NOMO-1 (cell line): ENCODE measurements around the gene NTRK3.
"Not testable (repeated sequence)": the region's sequence is repeated elsewhere in the genome, so short reads cannot be mapped to it uniquely, and the experiment has no call there.

Experiments used
- DNase-seq, 2 experiments: peaks; one replicate each; lab custom pipeline; 2025; ENCODE audit not compliant: unreplicated experiment in 2 of 2; lab: John Stamatoyannopoulos, UW

NTRK3 gene

GRCh38 chr15:88083811-88084760 is 172.5 kb downstream of the NTRK3 start:
- DNase-seq: peak; percentile 2 to 4

DNA sequence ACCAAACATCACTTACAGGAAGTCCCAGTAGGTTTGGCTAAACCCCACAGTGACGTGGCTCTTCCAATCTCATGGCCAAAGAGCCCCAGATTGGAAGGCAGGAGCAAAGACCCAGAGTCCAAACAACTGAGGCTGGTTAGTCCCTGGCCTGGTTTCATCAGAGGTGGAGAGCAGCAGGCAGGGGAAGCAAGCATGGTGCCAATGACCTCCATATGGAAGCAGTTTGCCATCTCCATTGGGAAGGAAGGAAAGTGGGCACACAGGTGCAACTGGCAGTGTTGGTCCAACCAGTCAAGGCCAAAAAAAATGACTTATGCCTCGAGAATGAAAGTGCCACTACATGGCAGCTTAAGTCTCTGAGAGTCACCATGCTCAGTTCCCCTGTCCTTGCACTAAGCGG is 175.9 kb downstream of the NTRK3 start:
- no peak for DNase-seq

GRCh38 chr15:88077296-88078020 is 179.1 kb downstream of the NTRK3 start:
- DNase-seq: no peak

- no peak for DNase-seq
These were observed 180.2 kb downstream of the NTRK3 start for GRCh38 chr15:88076328-88076727.

DNA sequence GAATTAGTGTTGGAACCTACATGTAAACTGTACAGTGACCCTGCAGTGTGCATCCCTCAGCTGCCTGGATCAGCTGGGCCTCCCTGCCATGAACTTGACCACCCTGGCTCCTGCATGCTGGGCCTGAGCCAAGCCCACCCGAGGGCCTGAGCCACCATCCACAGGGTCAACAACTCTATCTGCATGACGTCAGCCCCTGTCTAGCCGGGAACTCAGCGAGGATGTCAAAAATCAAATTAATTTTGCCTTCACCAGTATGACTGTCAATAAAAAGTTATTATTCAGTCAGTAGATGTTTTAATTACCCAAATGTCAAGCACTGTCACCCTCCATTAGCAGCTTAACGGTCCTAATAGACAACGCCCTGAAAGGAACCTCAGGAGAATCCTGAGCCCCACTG is 181.4 kb downstream of the NTRK3 start:
- DNase-seq: no peak

GRCh38 chr15:88074386-88074785 is 182.2 kb downstream of the NTRK3 start:
- DNase-seq: no peak

GRCh38 chr15:88073391-88073691 is 183.2 kb downstream of the NTRK3 start:
- no peak for DNase-seq

GRCh38 chr15:88072598-88073390 is 183.7 kb downstream of the NTRK3 start:
- DNase-seq: no peak

GRCh38 chr15:88072133-88072532 is 184.4 kb downstream of the NTRK3 start:
- DNase-seq: not testable (repeated sequence)

GRCh38 chr15:88071141-88071540 is 185.4 kb downstream of the NTRK3 start:
- DNase-seq: no peak

DNA sequence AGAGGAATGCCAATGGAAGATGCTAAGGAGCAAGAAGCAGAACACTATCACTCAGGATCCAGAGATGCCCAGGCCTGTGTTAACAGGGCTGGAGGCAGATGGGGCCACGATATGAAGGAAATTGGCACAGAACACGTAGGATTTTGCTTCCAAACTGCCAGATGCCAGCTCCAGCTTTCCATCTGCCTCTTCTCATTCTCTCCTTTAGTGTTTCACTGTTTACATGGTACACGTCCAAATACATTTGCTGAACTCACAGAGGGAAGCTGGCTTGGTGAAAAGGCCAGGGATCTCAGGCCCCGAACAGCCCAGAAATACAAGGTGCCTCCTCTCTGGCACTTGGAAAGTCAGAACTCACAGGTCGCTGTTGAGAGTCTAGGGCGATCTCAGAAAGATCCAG is 187.0 kb downstream of the NTRK3 start:
- no peak for DNase-seq

DNA sequence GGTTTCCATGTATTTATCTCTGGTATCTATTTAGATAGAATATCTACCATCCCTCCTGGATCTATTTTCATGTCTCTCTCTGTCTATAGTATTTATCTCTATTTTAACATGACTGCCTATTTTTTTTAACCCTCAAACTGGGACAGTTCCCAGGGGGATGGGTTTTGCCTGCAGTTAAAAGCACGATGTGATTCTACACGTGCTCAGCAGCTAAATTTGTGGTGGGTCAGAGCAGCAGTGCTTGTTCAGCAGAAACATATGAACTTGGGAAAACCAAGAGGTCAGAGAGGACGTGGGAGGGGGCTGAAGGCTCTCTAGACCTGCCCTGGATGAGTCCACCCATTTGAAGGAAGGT is 189.2 kb downstream of the NTRK3 start:
- no peak for DNase-seq

GRCh38 chr15:88066636-88067330 is 189.8 kb downstream of the NTRK3 start:
- DNase-seq: no peak

GRCh38 chr15:88061452-88061851 is 195.1 kb downstream of the NTRK3 start:
- DNase-seq: no peak

GRCh38 chr15:88060383-88060782 is 196.2 kb downstream of the NTRK3 start:
- no peak for DNase-seq

- DNase-seq: no peak
These were observed 198.7 kb downstream of the NTRK3 start for GRCh38 chr15:88057836-88058235.

DNA sequence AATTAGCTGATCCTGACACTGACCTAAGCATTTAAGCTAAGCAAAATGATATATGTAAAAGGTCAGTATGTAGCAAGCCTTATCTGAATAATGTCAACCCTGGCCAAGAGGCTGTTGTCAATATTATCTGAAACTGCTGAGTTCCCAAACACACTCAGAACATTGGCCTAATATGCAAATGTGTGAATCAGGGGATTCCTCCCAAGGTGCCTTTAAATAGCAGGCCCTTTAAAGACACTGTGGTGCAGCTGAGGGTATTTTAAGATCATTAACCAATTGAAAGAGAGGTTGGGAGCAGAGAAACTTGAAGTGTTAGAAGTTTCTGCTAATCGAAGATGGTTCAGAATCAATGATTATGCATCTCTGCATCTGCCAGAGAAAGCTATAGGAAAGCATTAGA is 207.0 kb downstream of the NTRK3 start:
- no peak for DNase-seq

GRCh38 chr15:88048755-88049154 is 207.8 kb downstream of the NTRK3 start:
- no peak for DNase-seq

- no peak for DNase-seq
These were observed 208.3 kb downstream of the NTRK3 start for GRCh38 chr15:88048237-88048636.

GRCh38 chr15:88046576-88047129 is 209.9 kb downstream of the NTRK3 start:
- DNase-seq: no peak

- DNase-seq: no peak
These were observed 213.1 kb downstream of the NTRK3 start for GRCh38 chr15:88043396-88043795.
